AG04449 (cell line): Measurements from ENCODE around the gene RAB7B.

Experiments
- CTCF ChIA-PET: fragments of 350-600 bp; formaldehyde crosslinking; extraction: SDS; loops from one replicate; lab custom pipeline; 2021; ENCODE audit warnings: antibody characterized with exemption; lab: Yijun Ruan, JAX
- POLR2A ChIA-PET: fragments of 400-600, 350-600 bp; formaldehyde crosslinking; extraction: SDS; loops from one replicate; lab custom pipeline; 2020; ENCODE audit warnings: antibody characterized with exemption, inconsistent platforms; lab: Yijun Ruan, JAX
- DNase-seq: peaks from one replicate; pipeline ENCODE4 v3.0.0-alpha.2; 2010; ENCODE audit warnings: low read depth, low spot score
- H3K4me3 ChIP-seq: 2 replicates; pipeline ENCODE4 v1.5.1; 2011; ENCODE audit warnings: low read depth, mild to moderate bottlenecking, control low read depth, low read length
- TF ChIP-seq, protein P1 (sequence below): IDR thresholded peaks from one replicate; pipeline ENCODE4 v1.5.1; 2011; ENCODE audit warnings: mild to moderate bottlenecking, moderate library complexity, low read length, control low read depth, inconsistent platforms; ENCODE audit not compliant: insufficient read depth; ENCODE audit errors: missing control alignments

RAB7B gene

DNA sequence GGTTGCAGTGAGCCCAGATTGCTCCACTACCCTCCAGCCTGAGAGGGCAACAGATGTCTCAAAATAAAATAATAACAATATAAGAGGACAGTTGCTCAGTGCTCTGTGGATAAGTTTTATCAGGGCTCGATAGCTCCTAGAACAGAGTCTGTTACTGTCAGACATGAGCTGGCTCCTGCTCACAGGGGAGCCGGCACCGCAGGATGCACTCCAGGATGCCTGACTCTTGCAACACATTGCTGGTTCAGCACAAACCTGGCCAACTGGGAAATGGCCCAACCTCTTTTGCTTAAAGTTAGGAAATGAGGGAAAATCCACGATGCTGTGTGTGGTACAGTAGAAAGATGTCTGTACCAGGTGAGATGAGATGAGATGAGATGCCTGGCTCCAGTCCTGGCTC lies 26.3 kb upstream of the RAB7B start:
- no peak for DNase-seq
- TF ChIP-seq, protein P1, sequence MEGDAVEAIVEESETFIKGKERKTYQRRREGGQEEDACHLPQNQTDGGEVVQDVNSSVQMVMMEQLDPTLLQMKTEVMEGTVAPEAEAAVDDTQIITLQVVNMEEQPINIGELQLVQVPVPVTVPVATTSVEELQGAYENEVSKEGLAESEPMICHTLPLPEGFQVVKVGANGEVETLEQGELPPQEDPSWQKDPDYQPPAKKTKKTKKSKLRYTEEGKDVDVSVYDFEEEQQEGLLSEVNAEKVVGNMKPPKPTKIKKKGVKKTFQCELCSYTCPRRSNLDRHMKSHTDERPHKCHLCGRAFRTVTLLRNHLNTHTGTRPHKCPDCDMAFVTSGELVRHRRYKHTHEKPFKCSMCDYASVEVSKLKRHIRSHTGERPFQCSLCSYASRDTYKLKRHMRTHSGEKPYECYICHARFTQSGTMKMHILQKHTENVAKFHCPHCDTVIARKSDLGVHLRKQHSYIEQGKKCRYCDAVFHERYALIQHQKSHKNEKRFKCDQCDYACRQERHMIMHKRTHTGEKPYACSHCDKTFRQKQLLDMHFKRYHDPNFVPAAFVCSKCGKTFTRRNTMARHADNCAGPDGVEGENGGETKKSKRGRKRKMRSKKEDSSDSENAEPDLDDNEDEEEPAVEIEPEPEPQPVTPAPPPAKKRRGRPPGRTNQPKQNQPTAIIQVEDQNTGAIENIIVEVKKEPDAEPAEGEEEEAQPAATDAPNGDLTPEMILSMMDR, result no peak
- POLR2A ChIA-PET, result no interaction called here
- CTCF ChIA-PET, result interaction anchor here (1.0 to 6.1 kb wide), 18 partner anchors 9 to 105 kb away, joined by 3 to 121 read pairs (median 6); no protein-coding TSS in a partner anchor
- H3K4me3 ChIP-seq, result no peak overlapping the region

DNA sequence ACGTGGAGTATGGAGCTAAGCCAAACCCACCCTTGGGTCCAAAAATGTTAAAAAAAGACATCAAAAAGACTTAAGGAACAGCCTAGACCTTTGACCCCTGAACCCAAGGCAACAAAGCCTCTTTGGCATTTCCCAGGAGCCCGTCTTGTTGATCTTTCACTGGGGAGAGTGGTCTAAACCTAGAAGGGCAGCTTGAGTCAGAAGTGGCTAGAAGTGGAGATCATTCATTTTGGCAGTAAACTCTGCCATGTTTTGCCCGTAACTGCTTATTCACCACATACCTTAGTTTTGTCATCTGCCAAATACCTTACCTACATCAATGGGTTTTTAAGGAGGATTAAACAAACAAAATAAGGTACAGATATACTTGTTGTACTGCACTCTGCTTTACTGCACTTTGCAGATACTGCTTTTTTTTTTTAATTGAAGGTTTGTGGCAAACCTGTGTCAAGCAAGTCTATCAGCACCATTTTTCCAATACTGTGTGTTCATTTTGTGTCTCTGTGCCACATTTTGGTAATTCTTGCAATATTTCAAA lies 22.2 kb upstream of the RAB7B start:
- ChIA-PET POLR2A (no interaction called here), CTCF (interaction anchor here (1.0 to 1.9 kb wide), 3 partner anchors 40 to 83 kb away, joined by 3 to 9 read pairs (median 4); no protein-coding TSS in a partner anchor)
- no peak for DNase-seq
- no peak overlapping the region for H3K4me3 ChIP-seq
- TF ChIP-seq, protein P1, result no peak

DNA sequence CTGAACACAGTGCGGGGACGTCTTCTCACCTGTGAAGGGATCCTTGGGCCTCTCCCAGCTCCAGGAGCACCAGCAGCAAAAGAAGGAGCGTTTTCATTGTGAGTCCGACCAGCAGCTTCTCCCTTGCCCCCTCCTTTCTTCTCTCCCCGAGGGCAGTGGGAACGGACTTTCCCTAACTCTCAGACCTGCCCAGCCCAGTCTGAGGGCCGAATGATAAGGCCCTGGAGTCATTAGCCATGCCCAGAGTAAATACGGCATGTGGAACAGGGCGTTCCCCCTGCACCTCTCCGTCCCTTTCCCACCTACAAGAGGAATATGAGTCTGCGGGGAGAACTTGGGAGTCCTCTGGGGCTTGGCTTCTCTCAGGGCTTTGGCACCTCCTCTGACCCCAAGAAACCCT lies 20.5 kb upstream of the RAB7B start, which contains the start of gene CTSE:
Gene CTSE (minus strand): TSS at position 201 of the 400 bp plus-strand sequence. CDS start 104 bp downstream, at position 97.
- ChIA-PET CTCF (interaction anchor here (1.8 kb wide), 1 partner anchor 9 kb away, joined by 8 read pairs; no protein-coding TSS in a partner anchor), POLR2A (no interaction called here)
- no peak for DNase-seq
- TF ChIP-seq, protein P1, result no peak
- no peak within 1 kb of the TSS for H3K4me3 ChIP-seq

DNA sequence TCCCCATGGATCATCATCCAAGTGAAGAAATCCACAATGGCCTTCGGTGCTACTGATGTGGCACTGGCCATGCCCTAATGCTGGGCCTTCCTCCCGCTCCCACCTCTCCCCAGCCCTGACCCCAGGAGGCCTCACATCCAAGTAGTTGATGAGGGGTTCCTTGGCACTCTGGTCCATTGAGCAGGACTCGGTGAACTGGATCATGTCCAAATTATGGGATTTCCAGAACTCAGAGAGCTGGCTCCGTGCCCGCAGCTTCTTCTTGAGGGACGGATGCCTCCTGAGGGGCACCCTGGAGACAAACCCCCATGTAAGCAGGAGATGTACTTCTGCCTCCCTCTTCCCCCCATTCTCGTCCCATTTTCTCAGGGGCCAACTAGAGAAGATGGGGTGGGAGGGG lies 19.6 kb upstream of the RAB7B start:
- CTCF ChIA-PET, result interaction anchor here (1.0 to 1.9 kb wide), 3 partner anchors 8 to 83 kb away, joined by 6 to 8 read pairs (median 8); no protein-coding TSS in a partner anchor
- POLR2A ChIA-PET, result no interaction called here
- TF ChIP-seq, protein P1, result no peak
- DNase-seq, result no peak
- H3K4me3 ChIP-seq, result no peak overlapping the region

DNA sequence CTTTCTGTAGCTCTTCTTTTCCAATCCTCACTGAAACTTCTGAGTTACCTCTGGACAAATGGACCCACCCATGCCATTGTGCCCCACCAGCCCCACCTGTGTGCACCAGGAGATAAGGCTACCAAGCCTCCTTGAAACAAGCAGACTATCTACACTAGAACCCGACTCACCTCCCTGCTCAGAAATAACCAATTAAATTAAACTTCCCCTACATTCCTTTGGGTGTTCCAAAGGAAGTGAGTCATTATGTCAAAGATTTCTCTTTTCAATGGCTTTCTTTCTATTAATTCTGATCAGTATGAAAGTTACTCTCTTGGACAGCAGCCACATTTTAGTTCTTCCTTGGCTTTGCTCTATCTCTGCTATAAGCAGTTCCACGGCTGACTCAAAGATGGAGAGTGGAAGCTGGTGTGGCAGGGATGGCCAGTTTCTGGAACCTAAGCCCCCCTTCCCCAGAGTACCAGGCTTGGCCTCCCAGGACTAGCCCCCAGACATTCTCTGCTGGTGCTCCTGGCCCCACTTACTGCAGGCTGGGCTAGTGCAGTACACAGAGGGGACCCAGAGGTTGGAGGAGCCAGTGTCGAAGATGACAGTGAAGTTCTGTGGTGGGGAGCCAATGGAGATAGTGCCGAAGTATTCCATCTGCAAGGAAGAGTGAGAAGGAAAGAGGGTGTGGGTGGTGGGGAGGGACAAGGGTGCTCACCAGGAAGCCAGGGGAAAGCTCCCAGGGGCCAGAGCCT lies 18.6 kb upstream of the RAB7B start:
- ChIA-PET POLR2A (no interaction called here), CTCF (interaction anchor here (0.8 to 1.9 kb wide), 7 partner anchors 7 to 230 kb away, joined by 3 to 8 read pairs (median 5); no protein-coding TSS in a partner anchor)
- TF ChIP-seq, protein P1, result no peak
- H3K4me3 ChIP-seq, result no peak overlapping the region
- no peak for DNase-seq
